Lung (tissue), 12 donors: ENCODE data around the gene OR8B12. TPM values are rescaled to one million over a fixed set of nuclear protein-coding genes. Genes with fewer than 3 reads are reported as not detected.
"Not testable (repeated sequence)": the region's sequence is repeated elsewhere in the genome, so short reads cannot be mapped to it uniquely, and the experiment has no call there.

ENCODE experiments used
- ATAC-seq: fragments of 200-7000 bp; cut with Tn5 transposase; one replicate; pipeline ENCODE4 v1.9.1; 2020; ENCODE audit warnings: moderate number of reproducible peaks; ENCODE audit not compliant: insufficient read depth, low FRiP score
- DNase-seq, 3 donors: peaks; one replicate each; pipeline ENCODE4 v3.0.0-alpha.2; 2013 to 2017
- H3K27ac ChIP-seq, 2 donors: one replicate each; pipeline ENCODE4 v1.5.1; 2013; ENCODE audit warnings: mild to moderate bottlenecking in 2 of 2, moderate library complexity in 2 of 2, control low read depth in 1 of 2, inconsistent platforms in 1 of 2, low read depth in 1 of 2, low read length in 1 of 2
- H3K27me3 ChIP-seq, 3 donors: one replicate each; pipeline ENCODE4 v1.5.1; 2013; ENCODE audit warnings: low read length in 2 of 3; ENCODE audit not compliant: control insufficient read depth in 3 of 3, insufficient read depth in 3 of 3
- H3K36me3 ChIP-seq, 4 donors: one replicate each; pipeline ENCODE4 v1.5.1; 2013; ENCODE audit warnings: low read length in 4 of 4, mild to moderate bottlenecking in 1 of 4, moderate library complexity in 1 of 4; ENCODE audit not compliant: control insufficient read depth in 4 of 4, insufficient read depth in 4 of 4
- H3K4me1 ChIP-seq, 5 donors: one replicate each; pipeline ENCODE4 v1.5.1; 2013; ENCODE audit warnings: low read length in 5 of 5, mild to moderate bottlenecking in 2 of 5, moderate library complexity in 1 of 5; ENCODE audit not compliant: control insufficient read depth in 5 of 5, insufficient read depth in 5 of 5
- H3K4me3 ChIP-seq: one replicate; pipeline ENCODE4 v1.5.1; 2013; ENCODE audit warnings: mild to moderate bottlenecking, control low read depth, moderate library complexity
- H3K9ac ChIP-seq, 2 donors: one replicate each; pipeline ENCODE4 v1.5.1; 2013; ENCODE audit warnings: low read length in 2 of 2, control low read depth in 1 of 2; ENCODE audit not compliant: insufficient read depth in 1 of 2
- H3K9me3 ChIP-seq, 4 donors: one replicate each; pipeline ENCODE4 v1.5.1; 2013; ENCODE audit warnings: low read length in 3 of 4, mild to moderate bottlenecking in 1 of 4, moderate library complexity in 1 of 4; ENCODE audit not compliant: control insufficient read depth in 4 of 4, insufficient read depth in 3 of 4
- CTCF ChIP-seq: IDR thresholded peaks from 2 replicates; pipeline ENCODE4 v1.5.1; 2012; ENCODE audit warnings: mild to moderate bottlenecking; ENCODE audit errors: control extremely low read depth, extremely low read depth
- WGBS, 2 donors: extraction: QIAGEN DNeasy Blood & Tissue Kit; methylation state at CpG; one replicate each; pipeline ENCODE4 v1.1.7; 2013; 5-methylcytosine and 5-hydroxymethylcytosine counted together
- polyA plus RNA-seq, 2 donors: library from polyadenylated mRNA; stranded (reverse); fragments of 200-250 nt; gene quantifications; one replicate each; pipeline ENCODE4 v1.2.1, GENCODE V29; 2013
- total RNA-seq, 2 donors: library from RNA; depleted of rRNA in 1 of 2; stranded (reverse); fragments of >200 nt in 1 of 2; gene quantifications; one replicate each; pipeline ENCODE4 v1.2.1, GENCODE V29; 2014 to 2021
- donor health status: control.
- donor health status: control.
- donor health status: Bipolar disorder and iron deficiency.
- donor health status: healthy.
- donor health status: DM: yes; HTN: yes; CAD: no.

OR8B12 gene
- total and polyA plus RNA-seq, 4 donors, result not detected

GRCh38 chr11:124517314-124517713 lies 26.1 kb downstream of the OR8B12 start:
- Histone ChIP-seq H3K4me3 (no peak overlapping the region), H3K27ac (no peak overlapping the region), H3K27me3 (peaks cover 0 to 3% (median 0%) of the 10 kb centered on the region in 3 donors), H3K4me1 (peaks cover 0 to 17% (median 0%) of the 10 kb centered on the region in 5 donors), H3K9ac (no peak overlapping the region), H3K36me3 (no peaks in the 10 kb centered on the region), H3K9me3 (no peaks in the 10 kb centered on the region)
- no peak for TF ChIP-seq CTCF
- WGBS, 2 donors, result 65 to 86% methylated on average over 12 of the region's 12 CpGs
- DNase-seq, result no peak
- ATAC-seq, result no peak

GRCh38 chr11:124514675-124515074 lies 28.8 kb downstream of the OR8B12 start:
- WGBS, 2 donors, result 89 to 97% methylated on average over 4 of the region's 4 CpGs
- not testable (repeated sequence) for ATAC-seq, H3K36me3 ChIP-seq, H3K9ac ChIP-seq, H3K27me3 ChIP-seq, H3K9me3 ChIP-seq, H3K27ac ChIP-seq, H3K4me3 ChIP-seq, DNase-seq
- H3K4me1 ChIP-seq, result peaks cover 0 to 12% (median 0%) of the 10 kb centered on the region in 5 donors

- Histone ChIP-seq H3K27me3 (peaks cover 0 to 3% (median 0%) of the 10 kb centered on the region in 3 donors), H3K9ac (no peak overlapping the region), H3K4me1 (peaks cover 0 to 12% (median 0%) of the 10 kb centered on the region in 5 donors), H3K36me3 (no peaks in the 10 kb centered on the region), H3K9me3 (peaks cover 0 to 8% (median 0%) of the 10 kb centered on the region in 4 donors), H3K27ac (no peak overlapping the region), H3K4me3 (no peak overlapping the region)
- TF ChIP-seq CTCF, result no peak
- ATAC-seq (no peak), DNase-seq (no peak)
- WGBS, 2 donors, result 89 to 91% methylated on average over 3 of the region's 3 CpGs
These were observed 29.3 kb downstream of the OR8B12 start for GRCh38 chr11:124514131-124514530.

GRCh38 chr11:124511745-124512144 lies 31.7 kb downstream of the OR8B12 start:
- ATAC-seq, result no peak
- DNase-seq, result no peak
- no peak for TF ChIP-seq CTCF
- Histone ChIP-seq H3K9me3 (peaks cover 0 to 8% (median 4%) of the 10 kb centered on the region in 4 donors), H3K27me3 (peaks cover 0 to 3% (median 0%) of the 10 kb centered on the region in 3 donors), H3K4me1 (no peaks in the 10 kb centered on the region), H3K4me3 (no peak overlapping the region), H3K36me3 (no peaks in the 10 kb centered on the region), H3K27ac (no peak overlapping the region), H3K9ac (no peak overlapping the region)
